Effector memory CD4-positive, alpha-beta T cell (primary cell): Measurements from ENCODE around the gene ATP7B.
"Not testable (repeated sequence)": the region's sequence is repeated elsewhere in the genome, so short reads cannot be mapped to it uniquely, and the experiment has no call there.

ENCODE experiments used
- DNase-seq, 3 donors: peaks; one replicate each; pipeline ENCODE4 v3.0.0-alpha.2; 2020
- H3K27ac ChIP-seq: 2 replicates; pipeline ENCODE4 v1.7.0; 2013; ENCODE audit warnings: mild to moderate bottlenecking, low read length, moderate library complexity; ENCODE audit not compliant: insufficient read depth, poor library complexity, severe bottlenecking
- H3K27me3 ChIP-seq: replicated peaks from 2 replicates; pipeline ENCODE4 v1.7.0; 2013; ENCODE audit warnings: mild to moderate bottlenecking, low read length; ENCODE audit not compliant: insufficient read depth, control insufficient read depth, poor library complexity, severe bottlenecking
- H3K36me3 ChIP-seq: 2 replicates; pipeline ENCODE4 v1.7.0; 2013; ENCODE audit warnings: mild to moderate bottlenecking, low read length, moderate library complexity; ENCODE audit not compliant: control insufficient read depth, insufficient read depth
- H3K4me1 ChIP-seq: 2 replicates; pipeline ENCODE4 v1.7.0; 2013; ENCODE audit warnings: low read length, mild to moderate bottlenecking; ENCODE audit not compliant: control insufficient read depth, insufficient read depth, poor library complexity, severe bottlenecking
- H3K4me3 ChIP-seq: 2 replicates; pipeline ENCODE4 v1.7.0; 2013; ENCODE audit warnings: low read length, low read depth, mild to moderate bottlenecking; ENCODE audit not compliant: insufficient read depth, poor library complexity, severe bottlenecking
- H3K9me3 ChIP-seq: 2 replicates; pipeline ENCODE4 v1.7.0; 2013; ENCODE audit warnings: mild to moderate bottlenecking, low read length, moderate library complexity; ENCODE audit not compliant: control insufficient read depth

ATP7B gene

GRCh38 chr13:51916962-51917361 lies 94.3 kb downstream of the ATP7B start:
- H3K4me1 ChIP-seq, result no peaks in the 10 kb centered on the region
- H3K4me3 ChIP-seq, result no peak overlapping the region
- no peaks in the 10 kb centered on the region for H3K36me3 ChIP-seq
- no peaks in the 10 kb centered on the region for H3K27me3 ChIP-seq
- H3K9me3 ChIP-seq, result no peaks in the 10 kb centered on the region
- no peak overlapping the region for H3K27ac ChIP-seq
- DNase-seq, result no peak

- no peaks in the 10 kb centered on the region for H3K36me3 ChIP-seq
- H3K27ac ChIP-seq, result no peak overlapping the region
- no peaks in the 10 kb centered on the region for H3K9me3 ChIP-seq
- no peaks in the 10 kb centered on the region for H3K4me1 ChIP-seq
- H3K27me3 ChIP-seq, result no peaks in the 10 kb centered on the region
- DNase-seq, result no peak
- H3K4me3 ChIP-seq, result no peak overlapping the region
Observed at GRCh38 chr13:51916051-51916818, 95.0 kb downstream of the ATP7B start.

- no peaks in the 10 kb centered on the region for H3K4me1 ChIP-seq
- H3K27me3 ChIP-seq, result no peaks in the 10 kb centered on the region
- no peak for DNase-seq
- H3K4me3 ChIP-seq, result no peak overlapping the region
- no peaks in the 10 kb centered on the region for H3K9me3 ChIP-seq
- H3K36me3 ChIP-seq, result no peaks in the 10 kb centered on the region
- H3K27ac ChIP-seq, result no peak overlapping the region
Observed at GRCh38 chr13:51914137-51914493, 97.1 kb downstream of the ATP7B start.

- Histone ChIP-seq H3K4me1 (no peaks in the 10 kb centered on the region), H3K9me3 (no peaks in the 10 kb centered on the region), H3K4me3 (no peak overlapping the region), H3K36me3 (no peaks in the 10 kb centered on the region), H3K27ac (no peak overlapping the region), H3K27me3 (no peaks in the 10 kb centered on the region)
- no peak for DNase-seq
Observed at GRCh38 chr13:51913421-51914136, 97.7 kb downstream of the ATP7B start.

- no peak overlapping the region for H3K4me3 ChIP-seq
- no peak overlapping the region for H3K27ac ChIP-seq
- H3K4me1 ChIP-seq, result no peaks in the 10 kb centered on the region
- H3K36me3 ChIP-seq, result no peaks in the 10 kb centered on the region
- no peak for DNase-seq
- H3K27me3 ChIP-seq, result no peaks in the 10 kb centered on the region
- no peaks in the 10 kb centered on the region for H3K9me3 ChIP-seq
Observed at GRCh38 chr13:51912511-51913225, 98.6 kb downstream of the ATP7B start.

- Histone ChIP-seq H3K9me3 (no peaks in the 10 kb centered on the region), H3K27ac (no peak overlapping the region), H3K4me1 (no peaks in the 10 kb centered on the region), H3K36me3 (no peaks in the 10 kb centered on the region), H3K4me3 (no peak overlapping the region), H3K27me3 (no peaks in the 10 kb centered on the region)
- DNase-seq, result no peak
Observed at GRCh38 chr13:51912091-51912490, 99.2 kb downstream of the ATP7B start.

GRCh38 chr13:51910508-51910907 lies 100.7 kb downstream of the ATP7B start:
- no peaks in the 10 kb centered on the region for H3K36me3 ChIP-seq
- no peaks in the 10 kb centered on the region for H3K9me3 ChIP-seq
- DNase-seq, result no peak
- H3K27me3 ChIP-seq, result no peaks in the 10 kb centered on the region
- H3K4me3 ChIP-seq, result no peak overlapping the region
- H3K27ac ChIP-seq, result no peak overlapping the region
- H3K4me1 ChIP-seq, result no peaks in the 10 kb centered on the region

- not testable (repeated sequence) for H3K9me3 ChIP-seq, H3K27me3 ChIP-seq, H3K4me3 ChIP-seq, DNase-seq, H3K4me1 ChIP-seq, H3K36me3 ChIP-seq, H3K27ac ChIP-seq
Observed at GRCh38 chr13:51909265-51909664, 102.0 kb downstream of the ATP7B start.

- Histone ChIP-seq H3K36me3 (no peaks in the 10 kb centered on the region), H3K4me1 (no peaks in the 10 kb centered on the region), H3K4me3 (no peak overlapping the region), H3K27me3 (no peaks in the 10 kb centered on the region), H3K27ac (no peak overlapping the region), H3K9me3 (no peaks in the 10 kb centered on the region)
- DNase-seq, result no peak
Observed at GRCh38 chr13:51907040-51907732, 104.1 kb downstream of the ATP7B start.
